GM19240 (cell line): ENCODE data around the gene CCDC60.

Source experiments
- DNase-seq: peaks from one replicate; pipeline ENCODE4 v3.0.0; 2011; ENCODE audit warnings: low spot score; ENCODE audit not compliant: insufficient read length

CCDC60 gene

GRCh38 chr12:119446459-119446858 lies 111.9 kb downstream of the CCDC60 start:
- DNase-seq, result no peak

- DNase-seq, result no peak
Measured at GRCh38 chr12:119447126-119447525, 112.6 kb downstream of the CCDC60 start.

DNA sequence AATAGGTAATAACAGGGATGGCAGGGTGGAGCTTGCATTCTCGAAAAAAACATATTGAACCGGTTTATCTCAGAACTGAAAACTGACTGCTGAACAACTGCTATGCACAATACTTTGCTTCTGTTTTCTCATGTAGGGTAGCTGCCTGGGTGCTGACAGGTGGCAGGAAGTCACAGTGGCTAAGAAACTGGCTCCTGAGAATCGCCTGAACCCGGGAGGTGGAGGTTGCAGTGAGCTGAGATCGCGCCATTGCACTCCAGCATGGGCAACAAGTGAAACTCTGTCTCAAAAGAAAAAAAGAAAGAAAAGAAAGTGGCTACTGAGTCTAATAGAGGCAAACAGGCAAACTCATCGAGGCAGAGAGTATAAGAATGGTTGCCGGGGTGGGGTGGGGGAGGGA lies 113.1 kb downstream of the CCDC60 start:
- no peak for DNase-seq

DNA sequence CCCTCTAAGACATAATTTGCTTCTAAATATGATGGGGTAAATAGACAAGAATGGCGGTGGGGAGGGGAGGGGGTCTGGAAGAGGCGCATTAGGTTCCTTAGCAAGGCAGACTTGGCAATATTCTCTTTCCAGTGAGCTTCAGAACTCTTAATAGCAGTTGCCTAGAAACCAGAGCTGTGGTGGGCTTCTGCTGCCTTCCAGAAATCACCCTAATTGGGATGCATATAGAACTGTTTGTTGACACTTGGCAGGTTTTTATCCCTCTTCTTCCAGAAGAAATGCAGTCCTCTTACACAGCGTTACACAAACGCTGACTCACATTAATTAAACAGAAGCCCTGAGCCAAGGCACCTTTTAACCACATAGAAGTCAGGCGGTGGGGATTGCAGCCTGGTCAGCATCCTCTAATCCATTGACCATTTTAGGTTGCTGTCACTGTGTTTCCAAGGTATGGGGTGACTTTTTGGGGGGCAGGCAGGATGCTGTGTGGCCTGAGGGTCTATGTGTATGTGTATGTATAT lies 114.1 kb downstream of the CCDC60 start:
- no peak for DNase-seq

- DNase-seq, result no peak
Measured at GRCh38 chr12:119450771-119451170, 116.2 kb downstream of the CCDC60 start.

DNA sequence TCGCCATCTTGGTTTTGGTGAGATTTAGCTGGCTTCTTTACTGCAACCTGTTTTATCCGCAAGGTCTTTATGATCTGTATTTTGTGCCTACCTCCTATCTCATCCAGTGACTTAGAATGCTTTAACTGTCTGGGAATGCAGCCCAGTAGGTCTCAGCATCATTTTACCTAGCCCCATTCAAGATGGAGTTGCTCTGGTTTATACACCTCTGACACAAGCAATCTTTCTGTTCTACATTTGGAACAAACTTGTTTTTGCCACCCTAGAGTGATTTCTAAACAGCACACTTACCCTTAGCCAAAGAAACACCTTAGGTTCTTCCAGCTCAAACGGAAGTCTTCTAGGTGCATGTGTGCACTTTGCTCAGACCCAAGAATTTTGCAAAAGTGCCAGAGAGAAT lies 122.3 kb downstream of the CCDC60 start:
- DNase-seq, result no peak

DNA sequence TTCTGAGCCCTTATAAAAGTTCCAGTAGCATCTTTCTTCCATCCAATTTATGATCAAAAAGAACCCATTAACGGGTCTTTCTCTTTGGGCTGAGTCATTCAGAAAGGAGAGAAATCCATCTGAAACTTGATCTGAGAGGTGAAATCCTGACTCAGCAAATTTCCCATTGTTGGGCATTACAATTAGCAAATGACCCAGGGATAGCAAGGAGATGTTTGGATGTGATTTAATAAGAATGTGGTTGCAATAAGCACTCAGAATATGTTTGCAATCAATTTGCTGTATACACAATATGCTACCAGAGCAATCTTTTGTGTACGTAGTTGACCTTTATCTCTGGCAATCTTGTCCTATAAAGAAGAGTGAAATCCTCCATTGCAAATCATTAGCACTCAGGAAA lies 122.7 kb downstream of the CCDC60 start:
- DNase-seq, result no peak

DNA sequence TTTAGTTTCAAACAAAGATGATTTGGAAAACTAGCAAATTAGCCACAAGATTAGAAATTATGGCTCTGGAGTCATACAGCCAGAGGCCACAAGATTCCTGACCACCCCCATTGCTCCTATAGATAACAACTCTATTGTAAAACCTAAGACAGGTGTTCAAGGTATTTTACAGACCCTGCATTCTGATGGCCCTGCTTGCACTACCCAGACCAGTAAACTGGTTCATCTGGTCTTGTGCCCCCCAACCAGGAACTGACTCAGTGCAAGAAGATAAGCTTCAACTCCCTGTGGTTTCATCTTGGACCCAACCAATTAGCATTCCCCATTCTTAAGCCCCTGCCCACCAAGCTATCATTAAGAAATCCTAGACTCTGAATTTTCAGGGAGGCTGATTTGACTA lies 125.0 kb downstream of the CCDC60 start:
- no peak for DNase-seq

DNA sequence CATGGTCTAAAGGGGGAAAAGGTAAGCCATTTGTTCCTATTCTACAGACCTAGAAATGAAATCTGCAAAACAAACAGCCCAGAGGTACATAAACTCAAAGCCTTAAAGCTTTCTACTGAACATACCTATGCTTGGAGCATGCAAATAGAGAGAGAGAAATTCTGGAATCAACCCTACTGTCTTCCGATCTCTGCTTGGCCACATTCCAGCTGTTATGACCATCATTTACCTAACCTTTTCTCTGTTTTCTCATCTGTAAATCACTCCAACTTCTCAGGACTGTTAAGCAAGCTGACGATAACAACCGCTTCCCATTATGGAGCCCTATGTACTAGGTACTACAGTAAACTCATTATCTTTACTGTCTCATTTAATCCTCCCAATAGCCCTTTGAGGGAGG lies 126.3 kb downstream of the CCDC60 start:
- DNase-seq, result no peak

DNA sequence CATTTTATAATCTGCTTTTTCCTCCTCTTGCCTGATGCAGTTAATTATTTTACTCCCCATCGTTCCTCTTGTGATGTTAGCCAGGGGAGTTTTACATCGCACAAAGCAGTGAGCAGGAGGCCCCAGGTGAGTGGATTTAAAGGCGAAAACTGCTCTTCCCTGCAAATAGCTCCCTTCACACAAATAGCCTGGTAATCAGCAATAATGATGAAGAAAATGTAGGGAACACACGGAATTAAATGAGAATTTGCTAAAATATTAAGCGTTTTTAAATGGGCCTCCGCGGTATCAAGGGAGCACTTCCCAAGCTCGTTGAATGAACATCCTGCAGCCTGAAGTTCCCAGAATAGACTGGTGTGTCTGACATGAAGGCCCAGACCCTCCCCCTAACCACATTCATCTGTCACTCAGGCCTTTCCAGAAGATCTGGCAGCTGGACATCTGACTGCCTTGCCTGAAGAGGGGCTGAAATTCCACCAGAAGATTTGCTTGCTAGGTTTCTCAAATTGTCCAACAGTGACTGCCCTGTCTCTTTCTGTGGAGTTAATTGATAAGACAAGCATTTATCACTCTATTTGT lies 127.2 kb downstream of the CCDC60 start:
- DNase-seq, result no peak

DNA sequence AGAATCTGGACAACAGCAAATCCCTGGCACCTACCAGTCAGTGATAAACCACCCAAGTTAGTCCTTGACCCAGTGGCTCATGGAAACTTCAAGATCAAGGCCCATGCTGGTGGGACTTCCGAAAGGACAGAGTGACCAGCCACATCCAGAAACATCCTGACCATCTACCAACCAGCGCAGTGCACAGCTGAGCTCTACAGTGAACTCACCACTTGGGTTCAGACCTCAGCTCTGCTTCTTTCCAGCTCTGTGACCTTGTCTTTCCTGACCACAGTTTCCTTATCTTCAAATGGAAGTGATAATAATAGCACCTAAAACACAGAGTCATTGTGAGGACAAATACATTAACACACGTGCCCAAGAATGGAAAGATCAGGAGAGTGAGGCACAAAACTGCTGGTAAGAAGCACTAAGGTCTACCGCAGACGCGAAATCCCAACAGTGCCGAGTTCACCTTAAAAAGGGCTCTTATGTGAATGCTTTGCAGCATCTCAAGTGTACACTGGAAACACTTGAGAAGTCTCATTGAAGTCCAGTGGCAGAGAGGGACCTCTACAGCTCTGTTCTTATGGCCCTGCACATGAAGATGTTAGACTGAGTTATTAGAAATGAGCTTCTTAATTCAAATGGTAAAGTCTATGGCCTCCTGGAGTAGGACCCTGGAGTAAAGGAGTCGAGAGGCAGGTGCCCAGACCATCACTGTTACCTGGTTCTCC lies 128.8 kb downstream of the CCDC60 start:
- DNase-seq, result no peak

GRCh38 chr12:119468296-119468695 lies 133.8 kb downstream of the CCDC60 start:
- no peak for DNase-seq

- DNase-seq, result no peak
Measured at GRCh38 chr12:119475650-119476049, 141.1 kb downstream of the CCDC60 start.

DNA sequence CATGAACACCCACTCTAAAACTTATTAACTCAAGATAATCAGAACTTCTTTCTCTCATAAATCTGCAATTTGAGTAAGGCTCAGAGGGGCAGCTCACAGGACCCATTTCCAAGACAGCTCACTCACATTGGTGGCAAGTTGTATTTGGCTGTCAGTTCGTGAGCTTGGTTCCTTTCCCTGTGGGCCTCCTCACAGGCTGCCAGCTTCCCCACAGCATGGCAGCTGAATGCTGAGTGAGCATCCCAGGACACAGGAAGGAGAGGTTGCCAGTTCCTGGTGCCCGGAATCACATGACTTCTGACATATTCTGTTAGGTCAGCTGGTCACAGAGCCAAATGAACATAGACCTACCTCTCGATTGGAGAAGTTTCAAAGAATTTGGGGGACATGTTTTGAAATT lies 142.4 kb downstream of the CCDC60 start:
- DNase-seq, result no peak

- no peak for DNase-seq
Measured at GRCh38 chr12:119479121-119479561, 144.6 kb downstream of the CCDC60 start.

DNA sequence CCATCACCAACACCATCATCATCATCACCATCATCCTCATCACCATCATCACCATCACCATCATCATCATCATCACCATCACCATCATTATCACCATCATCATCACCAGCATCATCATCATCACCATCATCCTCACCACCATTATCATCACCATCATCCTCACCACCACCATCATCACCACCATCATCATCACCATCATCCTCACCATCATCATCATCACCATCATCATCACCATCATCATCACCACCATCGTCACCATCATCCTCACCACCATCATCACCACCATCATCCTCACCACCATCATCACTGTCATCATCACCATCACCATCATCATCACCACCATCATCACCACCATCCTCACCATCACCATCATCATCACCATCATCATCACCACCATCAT lies 146.0 kb downstream of the CCDC60 start:
- no peak for DNase-seq

GRCh38 chr12:119486599-119487154 lies 152.1 kb downstream of the CCDC60 start:
- no peak for DNase-seq

- no peak for DNase-seq
Measured at GRCh38 chr12:119491814-119492213, 157.3 kb downstream of the CCDC60 start.

- DNase-seq, result no peak
Measured at GRCh38 chr12:119500209-119500608, 165.7 kb downstream of the CCDC60 start.

- DNase-seq, result no peak
Measured at GRCh38 chr12:119501052-119501451, 166.5 kb downstream of the CCDC60 start.

DNA sequence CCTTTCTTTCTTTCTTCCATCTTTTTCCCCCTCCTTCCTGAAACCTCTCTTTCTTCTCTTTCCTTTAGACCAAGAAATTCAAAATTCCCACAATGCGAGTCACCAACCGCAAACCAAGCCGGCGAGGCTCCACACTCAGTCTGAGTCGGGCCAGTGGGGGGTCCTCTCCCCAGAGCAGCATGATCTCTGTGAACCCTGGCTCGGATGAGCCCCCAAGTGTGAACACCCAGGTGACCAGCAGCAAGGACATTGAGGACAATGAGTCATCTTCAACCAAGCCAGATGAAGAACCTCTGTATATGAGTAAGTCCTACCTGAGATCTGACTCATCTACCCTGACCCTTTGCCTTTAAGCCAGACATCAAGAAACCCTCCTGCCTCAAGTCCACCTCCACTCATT lies 170.5 kb downstream of the CCDC60 start:
- DNase-seq, result no peak

- no peak for DNase-seq
Measured at GRCh38 chr12:119512772-119513497, 178.4 kb downstream of the CCDC60 start.
